Activated CD4-positive, alpha-beta T cell treated with anti-CD3 and anti-CD28 coated beads, Interleukin-2, amount 50 U/mL, for 1 hour (primary cell): ENCODE results near the gene TENM4.

Experiments
- DNase-seq: peaks from one replicate; pipeline ENCODE4 v3.0.0-alpha.2; 2020

TENM4 gene

DNA sequence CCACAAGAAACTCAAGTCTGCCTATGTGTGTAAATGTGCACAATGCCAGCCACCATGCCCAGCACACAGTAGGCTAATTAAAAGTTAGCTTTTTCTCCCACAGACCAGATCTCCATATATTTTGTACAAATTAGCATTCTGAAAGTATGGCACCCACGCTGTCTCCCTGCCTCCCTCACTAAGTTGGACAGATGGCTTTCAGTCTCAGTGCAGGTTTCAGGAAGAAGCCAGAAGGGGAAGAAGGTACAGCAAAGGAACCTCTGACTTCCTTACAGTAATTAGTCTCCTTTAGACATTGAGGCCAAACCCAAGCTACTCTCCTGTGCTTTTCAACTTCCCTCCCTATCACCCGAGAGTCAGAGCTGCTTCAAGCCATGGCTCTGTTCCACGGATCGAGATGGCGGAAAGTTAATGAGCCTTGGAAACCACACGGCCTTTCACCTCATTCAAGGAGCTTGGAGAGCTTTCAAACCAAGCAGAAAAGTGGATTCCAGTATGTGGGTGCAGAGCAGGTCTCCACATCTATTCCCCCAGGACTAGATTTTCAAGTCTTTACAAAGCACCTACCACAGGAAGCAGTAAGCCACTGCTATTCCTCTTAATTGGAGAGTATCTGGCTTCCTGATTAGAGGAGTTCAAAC lies 645.1 kb downstream of the TENM4 start:
- no peak for DNase-seq

DNA sequence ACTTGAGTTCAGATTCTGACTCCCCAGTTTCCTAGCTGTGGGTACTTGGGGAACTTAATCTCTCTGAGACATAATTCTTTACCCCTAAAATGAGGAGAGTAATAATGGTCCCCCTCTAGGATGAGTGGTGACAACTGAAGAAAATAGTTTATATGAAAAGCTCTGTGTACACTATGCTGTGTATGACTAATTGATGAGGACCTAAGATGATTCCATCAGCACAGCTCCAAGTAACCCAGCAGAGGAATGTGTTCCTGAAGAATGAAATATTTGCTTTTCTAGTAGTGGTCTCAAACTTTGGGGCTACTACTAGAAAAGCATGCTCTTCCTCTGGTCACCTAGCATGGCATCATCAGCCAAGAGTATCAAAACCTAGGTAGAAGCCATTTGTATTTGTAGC lies 648.9 kb downstream of the TENM4 start:
- no peak for DNase-seq

DNA sequence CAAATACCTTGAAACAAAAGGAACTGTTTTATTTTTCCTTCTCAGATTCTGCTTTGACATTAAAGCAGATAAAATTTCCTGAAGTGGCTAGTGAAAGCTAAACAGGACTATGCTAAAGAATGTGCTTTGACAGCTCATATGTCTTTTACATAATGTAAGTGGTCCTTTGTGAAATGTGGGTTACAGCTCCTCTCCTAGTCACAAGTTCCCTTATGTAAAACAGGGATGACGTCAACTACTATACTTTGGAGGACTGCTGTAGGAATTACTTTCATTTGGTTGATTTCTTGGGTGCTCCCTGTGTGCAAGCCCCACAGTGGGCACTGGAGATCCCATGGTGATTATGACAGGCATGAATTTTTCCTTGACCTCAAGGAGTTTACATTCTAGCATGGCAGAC lies 649.6 kb downstream of the TENM4 start:
- no peak for DNase-seq

DNA sequence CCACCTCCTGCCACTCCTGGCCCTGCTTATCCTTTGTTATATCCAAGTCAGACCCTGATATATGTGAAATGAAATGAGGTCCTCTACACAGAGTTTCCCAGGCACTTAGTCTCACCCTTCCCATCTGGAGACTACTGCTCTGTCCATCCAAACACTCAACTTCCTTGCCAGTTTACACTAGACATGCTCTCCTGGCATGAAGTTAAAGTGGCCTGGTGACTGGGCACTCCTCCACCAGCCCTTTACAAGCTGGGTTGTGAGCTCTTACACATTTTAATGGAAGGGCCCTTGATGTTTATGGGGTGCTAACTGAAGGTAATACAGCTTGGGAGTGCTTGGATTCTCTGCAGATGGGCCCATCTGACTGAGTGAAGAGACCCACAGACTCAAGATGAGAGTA lies 650.0 kb downstream of the TENM4 start:
- no peak for DNase-seq

DNA sequence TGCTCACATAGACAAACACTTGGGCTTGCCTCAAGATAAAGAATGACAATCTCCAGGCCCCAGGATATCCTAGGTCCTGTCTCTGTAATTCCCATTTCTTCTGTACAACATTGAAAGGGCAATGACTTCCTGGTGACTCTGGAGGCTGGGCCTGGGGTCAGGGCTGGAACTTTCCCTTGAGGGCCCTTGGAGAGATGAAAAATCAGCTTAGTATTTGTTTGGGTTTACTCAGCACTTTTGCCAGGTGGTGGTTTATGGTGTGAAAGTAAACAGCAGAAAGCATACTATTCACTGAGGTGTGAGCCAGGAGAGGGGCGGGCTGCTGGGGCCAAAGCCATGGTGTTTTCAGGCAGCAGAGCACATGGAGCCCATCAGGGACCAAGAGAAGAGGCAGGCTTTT lies 651.5 kb downstream of the TENM4 start:
- no peak for DNase-seq

DNA sequence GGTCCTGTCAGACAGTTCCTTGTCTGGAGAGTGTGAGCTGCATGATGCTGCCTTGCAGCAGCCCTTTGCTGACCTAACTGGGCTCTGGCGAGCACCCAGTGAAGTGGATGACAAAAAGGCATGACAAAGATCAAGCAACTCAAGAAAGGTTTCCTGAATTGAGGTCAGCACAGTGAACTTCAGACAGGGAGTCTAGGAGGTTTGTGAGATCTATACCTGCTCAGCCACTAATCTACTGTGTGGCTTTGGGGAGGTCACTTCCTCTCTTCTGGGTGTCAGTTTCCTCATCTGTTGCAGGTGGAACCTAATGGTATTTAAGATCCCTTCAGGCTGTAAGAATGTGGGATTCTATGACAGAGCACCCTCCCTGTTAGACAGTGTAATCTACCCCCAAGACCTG lies 652.3 kb downstream of the TENM4 start:
- DNase-seq = no peak

DNA sequence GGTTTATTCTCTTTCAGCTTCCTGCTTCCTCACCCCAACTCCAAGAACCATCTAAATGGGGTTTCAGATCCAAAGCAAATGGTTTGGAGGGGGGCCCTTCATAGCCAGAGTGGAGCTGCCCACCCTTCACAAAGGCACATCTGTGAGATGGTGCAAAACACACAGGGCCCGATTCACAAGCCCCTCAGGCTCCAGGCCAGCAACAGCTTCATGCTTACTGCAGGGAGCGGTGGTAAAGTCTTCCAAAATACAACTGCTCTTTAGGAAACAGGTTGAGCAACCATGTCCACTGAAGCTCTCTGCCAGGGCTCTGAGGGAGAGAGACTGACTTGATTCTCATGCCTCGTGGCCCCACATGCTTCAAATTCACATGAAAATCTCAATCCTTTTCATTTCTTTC lies 653.1 kb downstream of the TENM4 start:
- DNase-seq = no peak

DNA sequence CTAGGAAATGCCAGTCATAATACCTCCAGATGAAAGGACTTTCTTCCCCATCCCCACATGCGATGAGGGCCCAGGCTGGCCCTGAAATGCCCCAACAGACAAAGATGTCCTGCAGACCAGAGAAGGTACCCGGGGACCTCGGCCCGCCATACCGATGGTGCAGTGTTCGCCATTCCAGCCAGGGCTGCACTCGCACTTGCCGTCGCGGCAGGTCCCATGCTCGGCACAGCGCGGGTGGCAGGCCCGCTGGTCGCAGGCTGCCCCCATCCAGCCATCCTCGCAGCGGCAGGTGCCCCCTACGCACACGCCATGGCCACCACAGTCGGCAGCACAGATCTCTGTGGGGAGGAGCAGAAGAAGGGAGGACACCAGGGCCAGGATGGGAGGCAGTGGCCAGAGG lies 654.1 kb downstream of the TENM4 start:
- DNase-seq = no peak

DNA sequence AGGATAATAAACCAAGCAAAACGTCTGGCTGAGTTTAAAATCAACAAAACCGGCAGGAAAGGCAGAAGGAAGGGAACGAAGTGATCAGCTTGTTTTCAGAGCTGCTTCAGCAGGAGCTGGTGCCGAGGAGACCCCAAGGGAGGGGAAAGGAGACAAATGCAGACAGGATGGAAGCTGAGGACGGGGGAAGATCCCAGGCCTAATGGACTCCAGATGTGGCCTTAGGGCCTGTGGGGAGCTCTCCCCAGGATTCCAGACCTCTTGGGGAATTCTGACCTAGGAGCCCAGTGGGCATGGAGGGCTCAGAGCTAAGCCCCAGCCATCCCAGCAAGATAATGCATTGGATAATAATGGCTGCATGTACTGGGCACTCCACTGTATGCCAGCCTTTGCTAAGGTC lies 654.7 kb downstream of the TENM4 start:
- DNase-seq = no peak

DNA sequence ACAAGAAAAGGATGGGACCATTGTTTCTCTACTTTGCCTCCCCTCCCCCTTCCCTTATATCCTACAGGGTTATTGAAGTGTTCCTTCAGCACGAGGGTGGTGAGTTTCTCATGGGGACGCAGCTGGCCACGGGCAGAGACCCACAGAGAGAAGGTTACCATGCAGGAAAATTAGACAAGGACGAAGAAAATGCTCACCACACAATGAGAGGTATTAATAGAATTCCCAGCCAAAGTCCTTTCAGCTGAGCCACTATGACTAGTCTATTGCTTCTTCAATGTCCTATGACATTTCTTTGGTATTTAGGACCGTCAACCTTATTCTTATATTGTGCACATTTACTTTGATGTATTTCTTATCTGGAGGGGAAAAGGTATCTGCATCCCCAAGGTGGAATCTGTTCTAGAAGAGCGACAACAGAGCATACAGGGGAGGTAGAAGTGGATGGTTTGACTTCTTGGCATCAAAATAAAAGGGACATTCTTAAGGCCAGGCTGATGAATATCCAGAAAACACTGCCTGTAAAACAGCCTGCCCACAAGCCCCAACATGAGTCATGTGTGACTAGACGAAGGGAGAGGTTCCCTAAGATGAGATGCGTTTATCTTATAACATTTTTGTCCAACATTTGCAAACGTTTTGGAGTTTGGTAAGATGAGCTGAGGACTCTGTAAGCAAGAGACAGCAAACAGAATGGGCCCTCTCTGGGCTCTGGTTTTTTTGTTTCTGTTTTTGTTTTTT lies 656.3 kb downstream of the TENM4 start:
- no peak for DNase-seq

DNA sequence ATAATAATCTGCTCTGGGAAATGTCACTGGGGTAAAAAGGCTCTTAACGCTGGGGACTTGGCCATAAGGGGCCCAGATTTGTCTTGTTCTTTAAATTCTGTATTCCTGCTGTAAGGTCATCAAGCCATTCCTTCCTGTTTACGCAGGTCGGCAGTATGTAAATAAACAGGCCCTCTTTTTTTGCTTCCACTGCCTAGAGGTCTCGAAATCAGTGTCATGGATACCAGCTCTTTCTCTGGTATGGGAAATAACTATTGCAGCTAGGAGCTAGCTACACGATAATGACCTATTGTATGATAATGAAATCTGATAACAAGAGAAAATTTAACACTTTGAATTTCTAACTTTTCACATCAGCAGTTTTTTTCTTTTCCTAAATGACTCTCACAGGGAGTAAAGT lies 657.0 kb downstream of the TENM4 start:
- DNase-seq = no peak

DNA sequence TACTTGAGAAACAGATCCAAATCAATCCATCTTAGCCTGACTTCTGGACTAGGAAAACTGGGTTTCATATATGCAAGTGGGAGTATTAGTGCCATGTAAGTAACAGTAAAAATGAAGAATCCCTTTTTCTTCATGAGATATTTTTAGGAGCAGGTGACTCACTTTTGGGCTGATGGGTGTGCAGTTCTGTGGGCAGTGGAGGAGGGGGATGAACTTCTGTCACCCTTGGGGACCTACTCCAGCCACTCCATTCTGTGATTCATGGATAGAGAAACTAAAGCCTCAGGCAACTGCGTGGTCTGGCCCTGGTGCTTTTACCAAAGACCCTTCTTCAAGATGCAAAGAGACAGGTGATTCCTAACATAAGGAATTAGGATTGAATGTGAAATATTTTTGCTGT lies 657.5 kb downstream of the TENM4 start:
- DNase-seq = no peak

DNA sequence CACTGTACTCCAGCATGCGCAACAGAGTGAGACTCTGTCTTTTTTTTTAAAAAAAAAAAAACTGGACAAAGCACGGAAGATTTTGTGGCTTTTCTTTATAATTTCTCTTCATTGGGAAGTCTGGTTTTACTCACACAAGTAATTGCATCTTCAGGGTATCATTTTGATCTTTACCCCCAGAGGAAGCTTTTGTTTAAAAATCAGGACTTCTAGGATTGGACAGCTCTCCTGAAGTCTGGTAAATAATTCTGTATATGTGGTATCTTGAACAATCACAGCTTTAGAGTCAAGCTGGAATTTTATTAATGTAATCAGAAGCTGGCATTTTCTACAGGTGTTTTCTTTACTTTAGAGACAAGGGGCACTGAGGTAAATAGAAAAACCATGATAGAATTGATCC lies 658.1 kb downstream of the TENM4 start:
- no peak for DNase-seq

DNA sequence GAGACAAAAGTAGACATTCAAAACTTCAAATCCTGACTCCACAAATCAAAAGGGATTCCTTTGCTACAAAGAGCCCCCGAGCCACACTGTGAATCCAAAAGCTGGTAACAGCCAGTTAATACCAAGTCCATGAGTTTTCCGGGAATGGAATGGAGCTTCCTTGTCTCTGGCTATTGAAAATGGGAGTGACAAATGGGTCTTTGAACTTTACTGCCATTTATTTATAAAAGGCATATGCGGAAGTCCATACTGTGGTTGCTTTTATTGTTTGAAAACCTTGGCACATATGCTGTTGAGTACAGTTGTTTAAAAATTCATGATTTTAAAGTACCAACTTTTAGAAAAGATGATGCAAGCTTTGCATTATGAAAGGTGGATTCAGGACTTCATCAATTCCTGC lies 659.9 kb downstream of the TENM4 start:
- DNase-seq = no peak

DNA sequence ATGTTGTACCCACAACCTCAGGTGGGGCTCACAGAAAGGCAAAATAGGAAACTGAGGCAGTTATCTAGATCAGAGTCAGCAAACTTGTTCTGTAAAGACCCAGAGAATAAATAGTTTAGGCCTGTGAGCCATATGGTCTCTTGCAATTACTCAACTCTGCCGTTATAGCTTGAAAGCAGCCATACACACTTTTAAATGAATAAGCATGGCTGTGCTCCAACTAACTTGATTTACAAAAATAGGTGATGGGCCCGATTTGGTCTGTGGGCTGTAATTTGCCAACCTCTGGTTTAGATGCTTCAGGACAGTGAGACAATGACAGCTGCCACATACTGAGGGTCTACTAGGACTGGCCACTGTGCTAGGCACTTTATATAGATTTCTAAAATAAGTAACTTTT lies 667.3 kb downstream of the TENM4 start:
- DNase-seq = no peak

DNA sequence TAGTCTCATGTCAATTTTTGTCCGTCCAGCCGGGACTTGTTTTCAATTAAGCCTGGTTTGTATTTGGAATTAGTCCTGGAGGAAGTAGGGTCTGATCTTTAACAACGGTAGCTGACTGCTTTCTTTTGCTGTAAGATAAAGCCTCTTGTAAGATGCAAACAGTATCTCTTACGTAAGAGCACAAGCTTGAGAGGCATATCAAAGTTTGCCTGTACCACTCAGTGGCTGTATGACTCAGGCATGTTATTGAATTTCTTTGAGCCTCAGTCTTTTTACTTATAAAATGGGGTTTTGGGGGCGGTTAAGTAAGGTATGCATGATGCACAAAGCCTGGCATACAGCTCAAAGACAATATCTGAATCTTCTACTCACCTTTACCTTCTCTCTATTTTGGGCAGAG lies 667.8 kb downstream of the TENM4 start:
- DNase-seq = no peak

DNA sequence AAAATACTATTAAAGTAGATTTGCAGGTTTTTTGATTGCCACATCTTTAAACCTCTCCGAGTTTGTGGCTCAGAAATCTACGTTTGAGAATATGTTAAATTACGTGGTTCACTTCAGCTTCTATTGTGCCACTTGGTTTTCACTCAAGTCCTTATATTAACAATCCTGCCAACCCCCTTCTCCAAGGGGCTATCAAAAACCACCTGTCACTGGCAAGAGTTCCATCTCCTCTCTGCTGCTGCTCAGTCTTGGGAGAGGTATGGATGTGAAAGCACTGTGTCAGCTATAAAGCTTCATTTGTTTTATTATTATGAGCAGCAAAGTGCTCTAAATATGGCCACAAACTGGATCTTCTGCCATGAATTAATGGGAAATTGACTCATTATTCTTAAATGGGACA lies 668.6 kb downstream of the TENM4 start:
- DNase-seq = no peak

DNA sequence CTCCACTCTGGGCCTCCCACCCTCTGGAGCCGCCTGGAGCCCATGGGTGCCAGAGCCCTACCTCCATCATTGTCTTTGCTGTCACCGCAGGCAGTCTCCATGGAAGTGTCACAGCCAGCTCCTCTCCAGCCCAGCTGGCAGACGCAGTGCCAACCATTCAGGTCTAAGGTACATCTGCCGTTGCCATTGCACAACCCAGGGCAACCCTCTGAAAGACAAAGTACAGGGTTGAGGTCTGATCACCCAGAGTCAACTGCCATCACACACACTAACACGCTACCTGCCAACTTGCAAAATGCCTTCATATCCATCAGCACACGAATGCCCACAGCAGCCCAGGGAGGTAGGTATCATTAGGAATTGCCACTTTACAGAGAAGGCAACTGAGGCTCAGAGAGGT lies 669.9 kb downstream of the TENM4 start:
- no peak for DNase-seq

DNA sequence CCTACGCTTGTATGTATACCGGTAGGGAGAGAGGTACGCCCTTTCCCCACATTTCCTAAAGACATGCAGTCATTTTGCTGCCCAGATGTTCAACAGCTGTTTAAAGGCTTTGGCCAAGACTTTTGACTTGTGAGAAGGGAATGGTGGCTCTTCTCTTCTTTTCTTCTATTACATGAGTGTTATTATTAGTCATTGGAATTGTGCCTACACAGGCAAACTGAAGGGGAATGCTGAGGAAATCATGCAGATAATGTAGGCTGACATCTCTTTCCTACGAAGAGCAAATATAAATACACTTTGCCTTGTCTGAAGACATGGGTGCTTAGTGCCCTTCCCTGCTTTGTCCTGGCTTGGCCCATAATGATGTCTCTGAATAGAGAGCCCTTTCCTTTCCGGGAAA lies 671.9 kb downstream of the TENM4 start:
- DNase-seq = no peak

DNA sequence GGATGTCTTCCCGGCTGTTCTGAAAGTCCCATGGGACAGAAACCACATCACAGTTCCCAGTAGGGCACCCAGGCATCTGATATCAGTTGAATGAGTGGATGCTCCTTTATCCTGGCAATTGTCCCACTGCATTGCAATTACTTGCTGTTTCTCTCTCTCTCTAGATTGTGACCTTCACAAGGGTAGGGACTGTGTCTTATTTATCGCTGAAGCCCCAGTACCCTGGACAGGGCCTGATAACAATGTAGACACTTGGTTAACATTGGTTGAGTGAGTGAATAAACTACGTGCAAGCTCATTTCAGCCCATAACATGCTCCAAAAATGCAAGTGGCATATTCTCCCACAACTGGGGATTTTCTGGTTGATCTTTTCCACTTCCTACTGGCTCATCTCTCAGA lies 672.5 kb downstream of the TENM4 start:
- no peak for DNase-seq

DNA sequence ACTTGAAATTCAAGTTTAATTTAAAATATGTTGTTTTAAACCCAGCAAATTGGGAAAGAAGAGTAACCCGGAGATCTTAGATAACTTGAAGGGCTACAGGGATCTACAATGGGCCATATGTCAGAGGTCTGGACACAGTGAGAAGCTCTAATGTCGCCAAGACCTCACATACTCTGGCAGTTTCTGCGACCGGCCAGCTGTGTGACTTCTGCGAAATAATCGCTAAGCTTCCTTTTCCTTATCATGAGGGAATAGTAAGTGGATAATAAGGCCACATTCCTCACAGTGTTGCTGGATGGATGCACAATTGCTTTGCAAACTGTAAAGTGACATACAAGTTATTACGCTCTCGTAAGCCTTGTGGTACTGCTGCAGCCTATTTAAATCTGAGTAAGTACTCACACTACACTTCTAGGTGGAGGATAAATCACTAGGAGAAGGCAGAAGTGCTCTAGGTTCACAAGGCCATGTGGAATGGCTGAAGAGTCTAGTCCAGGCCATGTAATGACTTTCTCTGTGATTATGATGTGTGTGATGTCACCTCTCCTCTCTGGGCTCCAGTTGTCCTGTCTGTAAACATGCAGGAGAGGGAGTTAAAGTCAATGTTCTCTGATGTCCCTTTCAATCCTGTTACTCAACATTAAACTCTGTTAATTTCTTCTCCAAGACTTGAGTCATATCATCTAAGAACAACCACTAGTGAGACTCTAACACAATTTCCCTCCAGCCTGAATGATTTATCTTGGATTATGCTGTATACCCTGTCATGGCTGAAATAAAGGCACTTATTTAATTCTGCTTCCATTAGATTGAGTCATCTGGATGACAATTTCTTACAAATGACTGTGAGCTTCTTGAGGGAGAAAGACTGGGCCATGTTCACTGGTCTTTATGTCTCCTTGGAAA lies 673.5 kb downstream of the TENM4 start:
- DNase-seq = no peak

DNA sequence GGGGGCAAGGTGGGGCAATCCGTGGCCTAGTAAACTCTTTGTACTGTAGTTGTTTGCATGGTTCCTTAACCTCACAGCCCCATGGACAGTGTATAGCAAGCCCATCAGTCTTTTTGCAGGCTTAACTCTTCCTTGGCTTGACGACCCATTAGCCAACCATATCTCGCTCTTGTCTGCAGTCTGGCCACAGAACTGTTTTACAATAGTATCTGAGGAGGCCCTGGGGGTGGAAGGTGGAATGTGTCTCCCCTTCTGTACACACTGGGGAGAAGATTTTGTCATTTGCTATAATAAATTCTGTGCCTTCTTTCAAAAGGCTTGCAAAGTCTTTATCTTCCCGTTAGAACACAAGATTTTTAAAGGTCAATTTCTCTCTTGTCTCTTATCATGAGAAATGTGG lies 675.9 kb downstream of the TENM4 start:
- DNase-seq = no peak

DNA sequence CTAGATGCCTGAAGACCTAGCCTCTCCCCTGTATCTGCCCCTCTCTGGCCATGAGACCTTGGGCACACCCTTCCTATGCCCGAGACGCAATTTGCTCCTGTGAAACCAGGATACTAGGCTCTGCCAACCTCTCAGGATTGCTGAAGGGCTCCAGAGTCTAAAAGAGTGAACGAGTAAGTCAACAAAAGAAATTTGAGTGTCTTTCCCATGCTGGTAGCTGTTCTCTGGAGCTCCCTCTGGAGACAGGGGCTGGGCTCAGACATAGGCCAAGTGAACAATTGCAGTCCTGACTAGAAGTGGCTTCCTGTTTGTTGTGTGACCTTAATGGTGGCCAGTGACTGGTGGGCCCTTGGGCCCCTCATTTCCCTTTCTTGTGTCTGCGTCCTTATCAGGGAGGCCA lies 677.2 kb downstream of the TENM4 start:
- no peak for DNase-seq

DNA sequence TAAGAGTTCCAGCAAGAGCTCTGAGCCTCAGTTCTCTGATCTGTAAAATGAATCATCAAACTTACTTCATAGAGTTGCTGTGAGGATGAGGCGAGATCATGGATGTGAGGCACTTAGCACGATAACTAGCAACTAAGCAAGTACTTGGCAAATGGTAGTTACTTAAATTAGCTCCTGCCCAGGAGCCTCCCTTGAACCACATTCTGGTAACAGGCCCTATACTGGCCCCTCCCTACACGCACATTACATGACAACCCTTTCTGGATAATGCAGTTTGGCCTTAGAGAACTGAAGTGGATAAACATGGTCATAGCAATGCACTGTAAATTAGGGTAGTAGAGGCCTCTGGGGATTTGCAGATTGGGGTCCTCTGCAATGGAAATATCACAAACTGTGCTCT lies 678.7 kb downstream of the TENM4 start:
- no peak for DNase-seq
